Activated gamma-delta T cell (primary cell): ENCODE data around the gene GDE1.
A peak's percentile ranks its signal among the peaks of the same experiment; 100 is the strongest.

Experiments
- DNase-seq: peaks from one replicate; lab custom pipeline; 2025; lab: John Stamatoyannopoulos, UW

The GDE1 gene

DNA sequence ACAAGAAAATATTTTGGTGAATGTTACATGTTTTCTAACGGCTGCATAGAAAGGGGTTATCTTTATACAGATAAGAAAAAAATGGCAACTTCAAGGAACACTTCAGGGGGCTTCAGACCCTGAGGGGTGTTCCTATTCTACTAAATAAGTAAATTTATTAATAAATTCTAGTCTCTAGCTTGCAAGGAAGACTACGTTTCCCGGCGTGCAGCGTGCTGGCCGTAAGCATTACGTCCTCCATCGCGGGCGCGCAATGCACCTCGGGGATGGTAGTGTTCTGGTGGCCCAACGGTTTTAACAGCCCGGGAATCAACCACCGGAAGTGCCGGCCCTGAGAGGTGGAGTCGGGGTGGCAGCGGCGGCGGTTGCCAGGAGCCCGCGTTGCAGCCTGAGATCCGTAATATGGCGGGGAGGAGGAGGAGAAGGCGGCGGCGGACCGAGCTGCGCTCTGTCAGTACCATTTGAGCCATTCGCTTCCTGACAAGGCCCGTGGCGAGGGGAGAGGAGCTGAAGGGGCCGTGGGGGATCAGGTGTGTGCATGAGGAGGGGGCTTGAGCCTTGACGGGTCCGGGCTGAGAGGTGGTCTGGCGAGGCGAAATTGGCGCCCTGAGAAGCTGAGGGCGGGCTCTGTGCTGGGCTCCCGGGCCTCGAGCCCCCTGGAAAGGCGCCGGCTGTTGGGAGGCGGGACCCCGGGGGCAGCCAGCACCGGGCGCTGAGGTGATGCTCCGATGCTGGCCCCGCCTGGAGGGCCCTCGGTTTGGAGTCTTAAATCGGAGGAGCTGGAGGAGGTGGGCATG, 1.9 kb upstream of the GDE1 start, which contains the start of gene CCP110:
Gene CCP110, plus strand, starts transcription at position 384 of the 797 bp plus-strand sequence. CDS start 3,940 bp downstream, outside the sequence.
- peak; percentile 85 for DNase-seq

DNA sequence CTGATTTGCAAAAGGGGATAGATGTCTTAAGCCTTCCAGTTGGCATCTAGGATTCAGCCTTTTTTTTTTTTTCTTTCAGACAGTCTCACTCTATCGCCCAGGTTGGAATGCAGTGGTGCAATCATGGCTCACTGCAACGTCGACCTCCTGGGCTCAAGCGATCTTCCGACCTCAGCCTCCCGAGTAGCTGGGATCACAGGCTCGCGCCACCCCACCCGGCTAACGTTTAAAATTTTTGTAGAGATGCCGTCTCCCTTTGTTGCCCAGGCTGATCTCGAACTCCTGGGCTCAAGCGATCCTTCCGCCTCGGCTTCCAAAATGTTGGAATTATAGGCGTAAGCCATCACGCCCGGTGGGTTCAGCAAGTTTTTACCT, 1.3 kb upstream of the GDE1 start:
- DNase-seq = no peak

DNA sequence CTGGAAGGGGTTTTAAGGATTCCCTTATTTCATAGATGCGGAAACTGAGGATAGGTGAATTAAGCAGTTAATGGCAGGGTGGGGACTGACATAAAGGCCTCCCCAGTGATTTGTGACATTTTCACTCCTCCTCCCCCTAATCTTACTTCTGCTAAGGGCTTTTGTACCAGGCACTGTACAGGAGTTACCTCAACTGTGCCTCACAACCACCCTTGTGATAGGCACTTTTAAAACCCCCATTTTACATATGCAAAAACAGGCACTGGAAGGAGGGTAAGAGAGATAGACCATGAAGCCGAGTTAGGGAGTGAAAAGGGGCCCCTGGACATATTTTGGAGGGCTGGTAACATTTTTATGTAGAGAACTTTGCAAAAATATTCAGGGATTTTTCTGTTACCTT, 862 bp upstream of the GDE1 start:
- no peak for DNase-seq

DNA sequence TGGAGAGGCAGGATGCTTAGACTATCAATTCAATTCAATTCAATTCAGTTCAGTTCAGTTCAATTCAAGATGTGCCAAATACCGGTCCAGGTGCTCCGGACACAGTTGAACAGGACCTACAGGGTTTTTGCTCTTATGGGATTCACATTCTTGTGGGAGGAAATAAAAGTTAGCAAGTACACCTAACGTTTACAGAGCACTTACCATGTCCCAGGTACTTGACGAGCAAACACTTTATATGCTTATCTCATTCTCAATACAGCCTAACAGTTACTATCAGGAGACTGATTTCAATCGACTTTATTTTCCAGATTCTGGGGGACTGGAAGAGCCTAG, 467 bp upstream of the GDE1 start:
- DNase-seq = no peak

DNA sequence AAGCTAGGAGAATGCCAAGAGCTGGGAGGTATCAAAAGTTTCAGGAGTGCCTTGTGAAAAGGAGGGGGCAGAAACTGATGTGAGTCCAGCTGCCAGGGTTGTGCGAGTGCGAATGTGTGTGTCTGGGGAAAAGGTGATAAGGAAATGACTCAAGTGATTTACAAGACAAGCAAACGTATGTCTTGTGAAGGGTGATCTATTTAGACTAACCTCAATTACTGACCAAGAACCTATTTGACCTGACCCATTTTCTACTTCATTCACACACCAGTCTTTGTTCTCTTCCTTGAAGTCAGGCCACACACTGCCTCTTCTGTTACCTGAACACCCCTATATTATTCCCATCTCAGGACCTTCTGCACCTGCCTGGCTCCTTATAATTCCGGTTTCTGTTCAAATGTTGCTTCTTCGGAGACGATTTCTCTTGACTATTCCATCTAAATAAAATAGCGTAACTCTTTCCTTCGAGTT, 1.0 kb downstream of the GDE1 start:
- no peak for DNase-seq

DNA sequence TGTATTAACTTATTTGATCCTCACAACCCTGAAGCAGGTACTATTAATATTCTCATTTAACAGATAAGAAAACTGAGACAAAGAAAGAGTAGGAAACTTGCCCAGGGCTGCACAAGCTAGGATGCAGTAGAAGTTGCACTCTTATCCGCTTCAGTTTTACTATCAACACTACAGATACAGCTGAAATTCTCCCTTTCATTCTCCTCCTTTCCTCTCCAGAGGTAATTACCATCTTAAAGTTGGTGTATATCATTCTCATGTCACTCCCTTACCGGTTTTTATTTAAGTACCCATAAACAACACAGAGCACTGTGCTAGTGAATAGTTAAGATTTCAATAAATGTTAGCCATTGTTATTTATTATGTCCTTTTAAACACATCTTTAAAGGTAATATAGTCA, 3.5 kb downstream of the GDE1 start:
- no peak for DNase-seq

DNA sequence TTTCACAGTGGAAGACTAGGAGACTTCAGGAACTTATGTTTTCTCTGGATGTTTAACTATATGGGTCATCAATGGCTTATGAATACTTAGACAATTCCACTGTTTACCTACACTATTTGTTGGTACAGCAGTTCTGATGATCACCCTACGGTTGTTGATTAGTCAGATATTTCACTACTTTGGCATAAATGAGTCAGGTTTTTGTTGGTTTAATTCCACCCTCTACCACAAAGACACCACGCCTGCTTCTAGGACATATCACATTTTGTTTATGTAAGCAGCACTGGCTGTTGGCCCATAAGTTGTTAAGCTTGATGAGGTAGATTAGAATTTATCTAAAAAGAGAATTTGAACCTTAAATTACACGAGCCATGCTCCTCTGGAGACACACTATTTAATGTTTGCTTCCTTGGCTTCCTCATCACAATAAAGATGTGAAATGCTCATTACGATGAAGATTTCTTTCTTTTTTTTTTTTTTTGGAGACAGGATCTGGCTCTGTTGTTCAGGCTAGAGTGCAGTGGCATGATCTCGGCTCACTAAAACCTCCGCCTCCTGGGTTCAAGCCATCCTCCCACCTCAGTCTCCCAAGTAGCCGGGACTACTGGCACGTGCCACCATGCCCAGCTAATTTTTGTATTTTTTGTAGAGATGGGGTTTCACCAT, 4.3 kb downstream of the GDE1 start:
- no peak for DNase-seq

DNA sequence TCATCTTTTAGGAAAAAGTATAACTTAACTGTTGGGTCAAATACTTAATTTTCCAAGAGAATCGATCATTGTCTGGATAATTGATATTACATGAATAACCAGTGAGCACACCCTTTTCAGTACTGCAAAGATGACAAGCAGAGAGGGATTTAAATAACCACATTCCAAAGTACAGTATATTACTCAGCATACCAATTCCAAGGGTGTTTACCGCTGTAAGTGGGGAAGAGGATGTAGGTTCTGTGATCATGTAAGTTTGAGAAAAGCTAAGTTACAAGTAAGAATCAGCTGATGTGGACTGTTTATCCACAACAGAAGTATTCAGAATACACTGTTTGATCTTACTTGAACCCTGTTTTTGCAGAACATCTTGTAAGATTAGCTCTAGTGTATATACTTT, 6.1 kb downstream of the GDE1 start:
- no peak for DNase-seq

DNA sequence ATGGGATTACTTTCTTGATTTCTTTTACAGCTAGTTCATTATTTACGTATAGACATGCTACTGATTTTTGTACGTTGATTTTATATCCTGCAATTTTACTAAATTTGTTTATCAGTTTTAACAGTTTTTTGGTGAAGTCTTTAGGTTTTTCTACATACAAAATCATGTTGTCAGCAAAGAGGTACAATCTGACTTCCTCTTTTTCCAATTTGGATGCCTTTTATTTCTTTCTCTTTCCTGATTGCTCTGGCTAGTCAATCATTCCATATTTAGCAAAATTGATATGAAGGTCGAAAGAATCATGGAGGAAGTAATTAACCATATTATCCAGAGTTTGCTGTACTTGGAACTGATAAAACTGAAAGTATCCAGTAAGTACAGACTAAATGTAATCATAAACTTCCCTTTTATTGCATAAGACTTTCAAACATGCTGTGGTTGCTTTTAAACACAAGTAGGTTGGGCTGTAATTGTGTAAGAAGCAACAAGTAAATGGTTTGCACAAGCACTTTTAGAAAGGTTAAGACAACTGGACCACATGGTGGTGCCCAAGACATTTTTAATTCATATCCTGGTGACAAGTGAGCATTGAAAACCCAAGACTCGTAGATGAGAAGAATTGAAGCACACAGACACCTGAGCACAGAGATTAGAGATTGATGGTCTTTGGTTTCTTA, 8.4 kb downstream of the GDE1 start:
- no peak for DNase-seq

DNA sequence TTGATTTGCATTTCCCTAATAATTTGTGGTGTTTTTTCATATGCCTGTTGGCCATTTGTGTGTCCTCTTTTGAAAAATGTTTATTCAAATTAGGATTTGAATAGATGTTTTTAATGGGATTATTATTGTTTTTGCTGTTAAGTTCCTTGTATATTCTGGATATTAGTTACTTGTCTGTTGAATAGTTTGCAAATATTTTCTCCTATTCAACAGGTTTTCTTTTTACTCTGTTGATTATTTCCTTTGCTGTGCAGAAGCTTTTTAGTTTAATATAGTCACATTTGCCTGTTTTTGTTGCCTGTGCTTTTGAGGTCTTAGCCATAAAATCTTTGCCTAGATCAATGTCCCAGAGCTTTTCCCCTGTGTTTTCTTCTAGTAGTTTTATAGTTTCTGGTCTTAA, 9.6 kb downstream of the GDE1 start:
- no peak for DNase-seq

DNA sequence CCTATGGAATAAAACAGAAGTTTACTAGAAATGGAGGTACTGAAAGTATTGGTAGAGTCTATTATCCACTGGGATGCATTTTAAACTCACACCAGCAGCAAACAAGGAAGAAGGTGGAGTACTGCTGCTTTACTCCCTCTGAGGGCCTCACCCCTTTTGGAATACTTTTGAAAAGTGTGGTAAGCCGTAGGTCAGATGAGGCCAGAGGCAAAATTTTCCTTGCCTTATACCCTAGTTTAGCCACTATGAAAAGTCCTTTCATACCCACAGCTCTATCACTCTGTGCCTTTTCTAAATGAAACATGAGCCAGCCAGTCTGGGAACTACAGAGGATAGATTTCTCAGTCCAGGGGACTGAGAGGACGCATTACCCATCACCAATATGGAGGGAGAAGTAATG, 14.0 kb downstream of the GDE1 start:
- DNase-seq = no peak

DNA sequence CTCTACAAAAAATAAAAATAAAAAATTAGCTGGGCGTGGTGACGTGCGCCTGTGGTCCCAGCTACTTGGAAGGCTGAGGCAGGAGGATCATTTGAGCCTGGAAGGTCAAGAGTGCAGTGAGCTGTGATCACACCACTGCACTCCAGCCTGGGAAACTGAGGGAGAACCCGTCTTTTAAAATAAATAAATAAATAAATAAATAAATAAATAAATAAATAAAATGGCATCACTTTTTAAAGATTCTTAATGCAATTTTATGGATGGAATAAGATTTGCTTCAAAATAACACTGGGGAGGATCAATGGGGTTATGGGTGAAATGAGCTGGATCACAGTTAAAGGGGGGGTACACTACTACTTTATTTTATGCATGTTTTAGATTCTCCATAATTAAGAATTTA, 14.9 kb downstream of the GDE1 start:
- no peak for DNase-seq

DNA sequence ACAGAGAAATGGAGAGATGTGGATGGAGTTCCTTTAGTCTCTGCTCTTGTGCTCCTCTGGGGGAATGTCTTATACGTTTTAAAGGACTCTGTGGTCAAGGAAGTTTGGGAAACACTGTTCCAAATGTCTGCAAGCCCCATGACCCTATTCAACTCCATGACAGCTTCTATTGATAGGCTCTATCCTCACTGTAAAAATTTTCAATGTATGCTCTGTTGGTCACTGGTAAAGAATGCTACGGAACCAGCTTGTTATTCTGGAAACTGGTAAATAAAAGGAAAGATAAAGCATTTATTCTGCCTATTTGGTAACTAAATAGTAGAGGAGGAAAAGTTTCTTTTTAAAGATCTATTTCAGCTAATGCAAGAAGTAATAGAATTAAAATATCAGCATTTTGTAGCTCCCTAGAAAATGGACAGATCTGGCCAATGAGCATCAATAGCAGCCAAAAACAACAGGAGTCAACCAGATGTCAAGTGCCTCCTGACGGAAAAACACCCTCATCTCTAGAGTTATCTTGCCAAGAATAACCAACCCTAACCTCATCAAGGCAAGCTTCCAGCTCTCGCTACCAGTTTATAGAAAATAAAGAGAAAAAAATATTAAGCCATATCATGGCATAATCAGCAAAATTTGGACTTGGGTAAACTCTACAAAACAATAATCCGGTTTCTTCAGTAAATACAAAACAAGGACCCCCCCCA, 16.1 kb downstream of the GDE1 start:
- no peak for DNase-seq

DNA sequence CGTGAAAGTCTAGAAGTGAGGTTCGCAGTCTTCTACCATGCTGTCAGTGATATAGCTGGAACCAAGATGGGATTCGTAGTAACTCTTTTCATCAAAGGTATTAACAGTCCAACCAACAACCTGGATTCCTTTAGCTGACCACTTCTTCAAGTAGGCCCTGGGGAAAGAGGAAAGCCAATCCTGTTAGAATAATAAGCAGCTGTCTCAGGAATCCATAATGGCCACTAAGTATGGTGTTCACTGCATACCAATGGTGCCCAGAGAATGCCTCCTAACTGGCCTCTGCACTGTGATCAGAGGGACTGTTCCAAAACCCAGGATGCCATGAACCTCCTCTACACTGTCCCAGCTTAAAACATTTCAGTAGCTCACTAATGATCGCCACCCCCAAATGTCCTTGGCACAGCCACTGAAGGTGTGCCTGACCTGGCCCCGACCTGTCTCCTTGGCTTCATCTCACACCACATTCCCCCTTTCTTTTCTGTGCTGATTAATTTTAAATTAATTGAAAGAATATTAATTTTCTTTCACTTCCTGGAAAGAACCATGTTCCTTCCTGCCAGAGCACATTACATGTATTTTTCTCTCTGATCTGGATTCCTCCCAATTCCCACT, 18.3 kb downstream of the GDE1 start:
- no peak for DNase-seq

DNA sequence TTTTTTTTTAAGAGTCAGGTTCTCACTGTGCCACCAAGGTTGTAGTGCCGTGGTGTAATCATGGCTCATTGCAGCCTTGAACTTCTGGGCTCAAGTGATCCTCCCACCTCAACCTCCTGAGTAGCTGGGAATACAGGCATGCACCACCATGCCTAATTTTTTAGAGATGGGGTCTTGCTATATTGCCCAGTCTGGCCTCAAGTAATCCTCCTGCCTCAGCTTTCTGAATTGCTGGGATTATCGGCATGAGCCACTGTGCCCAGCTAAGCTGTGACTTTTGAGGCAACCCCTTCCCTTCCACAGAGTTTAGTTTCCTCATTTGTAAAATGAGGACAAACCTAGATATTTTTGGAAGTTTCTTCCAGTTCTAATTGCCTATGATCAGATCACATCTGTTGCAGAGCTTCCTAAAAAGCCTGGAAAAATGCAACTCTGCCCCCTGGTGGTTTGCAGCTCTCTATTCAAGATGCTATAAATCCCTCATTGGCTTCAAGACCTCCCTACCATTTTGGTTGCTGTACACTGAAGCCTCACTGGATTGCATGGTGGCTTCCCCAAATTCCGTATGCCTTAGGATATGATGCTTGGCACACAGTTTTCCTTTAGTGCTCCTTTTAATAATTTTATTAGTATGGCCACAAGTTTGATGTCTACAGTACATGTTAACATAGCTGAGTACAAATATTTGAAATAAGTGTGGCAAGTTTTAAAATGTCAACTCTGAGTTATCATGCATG, 19.3 kb downstream of the GDE1 start:
- DNase-seq = no peak

DNA sequence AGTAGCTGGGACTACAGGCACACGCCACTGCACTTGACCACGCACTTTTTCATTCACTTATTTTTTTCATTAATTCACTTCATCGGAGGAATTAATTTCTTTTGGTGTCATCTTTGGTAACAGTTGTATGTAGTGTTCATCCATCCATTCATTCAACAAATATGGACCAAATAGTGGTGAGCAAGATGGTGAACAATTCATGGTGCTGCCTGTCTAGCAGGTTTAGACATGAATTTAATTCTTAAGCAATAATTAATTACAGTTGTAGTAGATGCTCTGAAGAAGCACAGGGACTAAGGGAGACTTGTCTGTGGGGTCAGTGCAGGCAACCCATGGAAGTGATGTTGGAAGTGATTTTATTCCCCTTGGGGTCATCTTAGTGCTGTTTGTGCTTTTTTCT, 22.4 kb downstream of the GDE1 start:
- no peak for DNase-seq

DNA sequence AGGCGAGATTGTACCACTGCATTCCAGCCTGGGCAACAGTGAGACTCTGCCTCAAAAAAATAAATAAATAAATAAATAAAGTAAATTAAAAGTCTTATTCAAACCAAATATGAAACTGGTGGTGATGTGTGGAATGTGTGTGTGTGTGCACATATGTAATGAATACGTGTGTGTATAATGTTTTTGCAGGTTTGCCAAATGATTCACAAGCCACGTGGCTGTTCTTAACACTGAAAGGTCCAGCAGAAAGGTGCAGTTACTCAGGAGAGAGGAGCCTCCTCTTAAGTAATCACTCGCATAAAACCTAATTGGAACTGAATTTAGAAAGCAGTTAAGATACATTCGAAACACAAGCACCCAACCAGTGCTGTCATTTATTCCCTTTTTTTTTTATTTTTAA, 22.9 kb downstream of the GDE1 start:
- no peak for DNase-seq

DNA sequence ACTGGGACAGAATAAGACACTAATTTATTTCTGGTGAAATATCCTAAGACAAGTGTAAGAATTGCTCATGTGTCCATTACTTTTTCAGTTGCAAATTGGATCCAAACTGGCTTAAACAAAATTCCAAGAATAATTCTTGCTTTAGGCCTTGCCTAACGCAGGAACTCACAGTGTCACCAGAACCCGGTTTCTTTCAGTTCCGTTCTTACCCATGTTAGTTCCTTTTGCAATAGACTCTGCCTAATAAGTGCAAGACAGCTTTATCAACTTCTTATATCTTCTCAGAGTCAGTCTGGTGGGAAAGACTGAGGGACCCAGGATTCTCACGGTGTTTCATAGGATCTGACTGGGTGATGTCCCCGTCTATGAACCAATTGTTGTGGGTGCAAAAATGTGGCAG, 24.7 kb downstream of the GDE1 start:
- DNase-seq = no peak

DNA sequence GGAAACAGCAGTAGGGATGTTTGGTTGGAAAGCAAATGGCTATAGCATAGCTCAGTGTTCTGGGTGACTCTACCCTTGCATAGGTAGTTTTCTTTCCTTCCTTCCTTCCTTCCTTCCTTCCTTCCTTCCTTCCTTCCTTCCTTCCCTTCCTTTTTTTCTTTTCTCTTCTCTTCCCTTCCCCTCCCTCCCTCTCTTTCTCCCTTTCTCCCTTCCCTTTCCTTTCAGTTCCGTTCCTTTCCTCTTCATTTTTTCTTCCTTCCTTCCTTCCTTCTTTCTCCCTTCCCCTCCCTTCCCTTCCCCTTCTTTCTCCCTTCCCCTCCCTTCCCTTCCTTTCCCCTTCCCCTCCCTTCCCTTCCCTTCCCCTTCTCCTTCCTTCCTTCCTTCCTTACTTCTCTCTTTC, 31.3 kb downstream of the GDE1 start:
- no peak for DNase-seq

DNA sequence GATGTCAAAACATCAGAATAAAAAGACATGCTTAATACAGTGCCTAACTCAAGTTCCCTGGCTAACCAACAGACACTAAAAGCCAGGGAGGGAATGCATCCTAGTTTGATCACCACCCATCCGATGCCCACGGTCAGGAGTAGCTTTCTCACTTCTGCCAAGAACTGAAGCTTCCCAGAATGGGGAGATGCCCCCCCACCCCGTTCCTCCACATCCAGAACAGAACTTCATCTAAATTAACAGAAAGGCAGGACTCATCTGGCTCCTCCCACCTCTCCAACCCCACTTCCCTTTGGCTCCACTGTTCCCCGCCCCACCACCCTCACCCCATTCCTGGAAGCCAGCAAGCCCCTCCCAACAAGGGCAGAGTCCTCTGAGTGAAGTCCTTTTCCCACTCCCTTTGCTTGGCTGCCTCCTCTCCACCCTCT, 33.7 kb downstream of the GDE1 start:
- no peak for DNase-seq

DNA sequence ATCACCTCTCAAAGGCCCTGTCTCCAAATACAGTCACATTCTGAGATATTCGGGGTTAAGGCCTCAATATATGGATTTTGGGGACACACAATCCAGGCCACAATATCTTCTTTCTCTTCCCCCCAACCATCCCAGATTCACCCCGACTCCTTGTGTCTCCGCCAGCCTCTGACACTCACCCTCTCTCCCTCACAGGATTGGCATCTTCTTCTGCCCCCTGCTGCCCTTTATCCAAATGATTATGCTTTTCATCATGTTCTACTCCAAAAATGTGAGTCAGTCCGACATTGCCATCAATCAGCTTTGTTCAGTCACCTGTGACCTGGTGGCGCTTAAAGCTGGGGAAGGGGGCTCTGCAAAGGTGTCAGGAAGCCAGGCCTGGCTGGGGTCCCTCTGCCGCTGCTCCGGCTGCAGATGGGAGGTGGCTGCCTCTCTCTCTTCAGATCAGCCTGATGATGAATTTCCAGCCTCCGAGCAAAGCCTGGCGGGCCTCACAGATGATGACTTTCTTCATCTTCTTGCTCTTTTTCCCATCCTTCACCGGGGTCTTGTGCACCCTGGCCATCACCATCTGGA, 35.1 kb downstream of the GDE1 start:
- no peak for DNase-seq
